NK-92 treated with Interleukin-12 subunit alpha and Interleukin-12 subunit beta, amount 100 ng/mL, for 24 hours (cell line): ENCODE measurements around the gene KRT38.

ENCODE experiments used
- DNase-seq: peaks from one replicate; lab custom pipeline; 2025; lab: John Stamatoyannopoulos, UW

Gene KRT38

GRCh38 chr17:41421617-41422016 lies 19.2 kb downstream of the KRT38 start:
- no peak for DNase-seq

- DNase-seq = no peak
Measured at GRCh38 chr17:41421116-41421515, 19.7 kb downstream of the KRT38 start.

GRCh38 chr17:41420134-41420533 lies 20.6 kb downstream of the KRT38 start:
- DNase-seq = no peak

GRCh38 chr17:41419716-41420115 lies 21.1 kb downstream of the KRT38 start:
- no peak for DNase-seq

- DNase-seq = no peak
Measured at GRCh38 chr17:41418116-41418860, 22.5 kb downstream of the KRT38 start.

- no peak for DNase-seq
Measured at GRCh38 chr17:41417576-41418015, 23.2 kb downstream of the KRT38 start.

GRCh38 chr17:41417127-41417526 lies 23.7 kb downstream of the KRT38 start:
- no peak for DNase-seq

- DNase-seq = no peak
Measured at GRCh38 chr17:41416479-41416878, 24.3 kb downstream of the KRT38 start.

- no peak for DNase-seq
Measured at GRCh38 chr17:41415833-41416335, 24.9 kb downstream of the KRT38 start.

- DNase-seq = no peak
Measured at GRCh38 chr17:41415411-41415810, 25.4 kb downstream of the KRT38 start.

- DNase-seq = no peak
Measured at GRCh38 chr17:41413982-41414381, 26.8 kb downstream of the KRT38 start.

GRCh38 chr17:41413353-41413957 lies 27.3 kb downstream of the KRT38 start:
- DNase-seq = no peak

GRCh38 chr17:41411072-41411840 lies 29.5 kb downstream of the KRT38 start:
- no peak for DNase-seq

GRCh38 chr17:41407226-41407625 lies 33.6 kb downstream of the KRT38 start:
- DNase-seq = no peak

GRCh38 chr17:41406205-41406604 lies 34.6 kb downstream of the KRT38 start:
- no peak for DNase-seq

GRCh38 chr17:41404024-41404671 lies 36.6 kb downstream of the KRT38 start:
- peak; percentile 10 for DNase-seq

GRCh38 chr17:41403404-41404023 lies 37.3 kb downstream of the KRT38 start:
- no peak for DNase-seq

- no peak for DNase-seq
Measured at GRCh38 chr17:41402161-41402560, 38.6 kb downstream of the KRT38 start.

- DNase-seq = no peak
Measured at GRCh38 chr17:41396996-41397660, 43.7 kb downstream of the KRT38 start, which contains the start of gene KRT31. Gene KRT31 (minus strand): TSS chr17:41397608. CDS start chr17:41397539, 69 bp downstream.

GRCh38 chr17:41396340-41396739 lies 44.4 kb downstream of the KRT38 start:
- no peak for DNase-seq

GRCh38 chr17:41395611-41396010 lies 45.2 kb downstream of the KRT38 start:
- DNase-seq = no peak
